ENCODE measurements around the gene CELSR3.

GRCh38 chr3:48694610-48695392 is 32.1 kb upstream of the CELSR3 start:
- TF ChIP-seq CTCF (IDR thresholded peaks at IDR 0.05) (no peak), POLR2A (IDR thresholded peaks at IDR 0.05) (no peak), EP300 (IDR thresholded peaks at IDR 0.05) (no peak), POLR2AphosphoS5 (IDR thresholded peaks at IDR 0.05) (peak in 3 of 4 donors; percentile 40 to 49 (median 47))

Data from sigmoid colon (tissue), 4 donors.